Fibroblast of the aortic adventitia (primary cell): ENCODE measurements around the gene GPAM. TPM values are rescaled to one million over a fixed set of nuclear protein-coding genes. Genes with fewer than 3 reads are reported as not detected.
"Not testable (repeated sequence)": the region's sequence is repeated elsewhere in the genome, so short reads cannot be mapped to it uniquely, and the experiment has no call there.

Experiments
- DNase-seq: peaks from one replicate; pipeline ENCODE4 v3.0.0-alpha.2; 2010; ENCODE audit warnings: low read depth
- H3K4me3 ChIP-seq: 2 replicates; pipeline ENCODE4 v1.5.1; 2011; ENCODE audit warnings: low read depth, mild to moderate bottlenecking, control low read depth, low read length, moderate library complexity
- CTCF ChIP-seq: IDR thresholded peaks from 2 replicates; pipeline ENCODE4 v1.5.1; 2011; ENCODE audit warnings: mild to moderate bottlenecking, low read length, control low read depth, inconsistent platforms; ENCODE audit not compliant: insufficient read depth
- total RNA-seq: library from RNA; depleted of rRNA; stranded (reverse); fragments of >200 nt; gene quantifications from 2 replicates; pipeline ENCODE4 v1.2.3, GENCODE V29; 2012; ENCODE audit warnings: low replicate concordance

GPAM gene
- total RNA-seq, 1 donor, result 10.9 TPM

GRCh38 chr10:112209684-112210131 is 26.1 kb upstream of the GPAM start:
- peak; percentile 77 for DNase-seq
- TF ChIP-seq CTCF, result no peak
- no peak overlapping the region for H3K4me3 ChIP-seq

- H3K4me3 ChIP-seq, result no peak overlapping the region
- TF ChIP-seq CTCF, result peak; percentile 26
- DNase-seq, result peak; percentile 52
Measured at GRCh38 chr10:112208997-112209396, 25.4 kb upstream of the GPAM start.

- TF ChIP-seq CTCF, result no peak
- no peak overlapping the region for H3K4me3 ChIP-seq
- DNase-seq, result peak; percentile 77
Measured at GRCh38 chr10:112208292-112208691, 24.7 kb upstream of the GPAM start.

GRCh38 chr10:112203328-112204076 is 19.9 kb upstream of the GPAM start:
- TF ChIP-seq CTCF, result no peak
- DNase-seq, result peak; percentile 31
- H3K4me3 ChIP-seq, result no peak overlapping the region

- H3K4me3 ChIP-seq, result no peak overlapping the region
- no peak for TF ChIP-seq CTCF
- peak; percentile 58 for DNase-seq
Measured at GRCh38 chr10:112202561-112203241, 19.1 kb upstream of the GPAM start.

GRCh38 chr10:112202076-112202475 is 18.5 kb upstream of the GPAM start:
- no peak overlapping the region for H3K4me3 ChIP-seq
- TF ChIP-seq CTCF, result no peak
- DNase-seq, result no peak

GRCh38 chr10:112201334-112201733 is 17.8 kb upstream of the GPAM start:
- H3K4me3 ChIP-seq, result no peak overlapping the region
- no peak for DNase-seq
- TF ChIP-seq CTCF, result no peak

GRCh38 chr10:112200259-112200658 is 16.7 kb upstream of the GPAM start:
- not testable (repeated sequence) for DNase-seq, H3K4me3 ChIP-seq

- not testable (repeated sequence) for DNase-seq, H3K4me3 ChIP-seq
Measured at GRCh38 chr10:112197662-112198061, 14.1 kb upstream of the GPAM start.
